Esophagus muscularis mucosa (tissue), 4 donors: ENCODE data around the gene APLNR. TPM values are rescaled to one million over a fixed set of nuclear protein-coding genes. Genes with fewer than 3 reads are reported as not detected.

ENCODE experiments used
- DNase-seq: peaks from one replicate; pipeline ENCODE4 v3.0.0-alpha.2; 2017; ENCODE audit errors: extremely low spot score
- H3K27ac ChIP-seq, 4 donors: fragments of 200-600 bp; sonication (generic); replicated peaks in 1 of 4; 1 replicate in 3 of 4; 2 replicates in 1 of 4; pipeline ENCODE4 v1.5.1; 2016 to 2019; ENCODE audit warnings: mild to moderate bottlenecking in 1 of 4
- H3K27me3 ChIP-seq, 4 donors: fragments of 200-600 bp; sonication (generic); one replicate each; pipeline versions ENCODE4 v1.5.1 to v1.6.0; 2016 to 2019
- H3K36me3 ChIP-seq, 4 donors: fragments of 200-600 bp; sonication (generic); one replicate each; pipeline ENCODE4 v1.5.1; 2016 to 2019
- H3K4me1 ChIP-seq, 4 donors: fragments of 200-600 bp; sonication (generic); one replicate each; pipeline ENCODE4 v1.5.1; 2016 to 2019
- H3K4me3 ChIP-seq, 4 donors: fragments of 200-600 bp; sonication (generic); 1 replicate in 2 of 4; 2 replicates in 2 of 4; pipeline ENCODE4 v1.5.1; 2016 to 2019; ENCODE audit warnings: mild to moderate bottlenecking in 4 of 4, moderate library complexity in 1 of 4
- H3K9me3 ChIP-seq, 4 donors: fragments of 200-600 bp; sonication (generic); 1 replicate in 3 of 4; 2 replicates in 1 of 4; pipeline ENCODE4 v1.5.1; 2016 to 2019
- CTCF ChIP-seq, 3 experiments: fragments of 200-600 bp in 2 of 3; fragments of 450-650 bp in 1 of 3; sonication (generic) in 2 of 3; IDR thresholded peaks; one replicate each; pipeline ENCODE4 v1.5.1; 2017 to 2019; ENCODE audit warnings: antibody characterized with exemption in 3 of 3, mild to moderate bottlenecking in 2 of 3, moderate library complexity in 1 of 3
- EP300 ChIP-seq: sonication (generic); formaldehyde crosslinking; IDR thresholded peaks from one replicate; pipeline ENCODE4 v1.6.1; 2017; ENCODE audit warnings: antibody characterized with exemption
- POLR2A ChIP-seq: fragments of 450-650 bp; IDR thresholded peaks from one replicate; pipeline ENCODE4 v1.6.1; 2017; ENCODE audit warnings: antibody characterized with exemption, moderate library complexity, mild to moderate bottlenecking, low read depth
- POLR2AphosphoS5 ChIP-seq, 2 donors: sonication (generic); formaldehyde crosslinking; IDR thresholded peaks; one replicate each; pipeline ENCODE4 v1.6.1; 2017; ENCODE audit warnings: antibody characterized with exemption in 2 of 2
- WGBS: methylation state at CpG from one replicate; pipeline ENCODE4 v1.1.5; 2018; 5-methylcytosine and 5-hydroxymethylcytosine counted together
- intact Hi-C: fragments of 100-400 bp; cut with DNase I; formaldehyde crosslinking; loops from one replicate; pipeline ENCODE4 v1.15.1; 2023
- total RNA-seq, 4 donors: library from RNA; depleted of rRNA; stranded (reverse); fragments of >200 nt; gene quantifications; one replicate each; pipeline versions ENCODE4 v1.1.0 to v1.2.1, GENCODE V29; 2016

APLNR gene
- total RNA-seq, 4 donors from 2014 or later: 1.7 to 6.3 (median 3.8) TPM

- Histone ChIP-seq H3K4me1 (peaks cover 12 to 26% (median 22%) of the 10 kb centered on the region in 4 donors), H3K9me3 (no peaks in the 10 kb centered on the region), H3K27me3 (peaks cover 0 to 7% (median 0%) of the 10 kb centered on the region in 4 donors), H3K27ac (no peak overlapping the region), H3K4me3 (no peak overlapping the region), H3K36me3 (no peaks in the 10 kb centered on the region)
- no peak for TF ChIP-seq EP300
- TF ChIP-seq POLR2A: no peak
- no peak for TF ChIP-seq POLR2AphosphoS5 (IDR thresholded peaks at IDR 0.05)
- no peak for TF ChIP-seq CTCF (IDR thresholded peaks at IDR 0.05)
- no peak for DNase-seq
- 79% methylated on average over 4 of the region's 4 CpGs for WGBS
- intact Hi-C loops: no loop called here
These were observed 20.6 kb downstream of the APLNR start for GRCh38 chr11:57216463-57216862.

- Histone ChIP-seq H3K4me3 (no peak overlapping the region), H3K27me3 (peaks cover 0 to 7% (median 0%) of the 10 kb centered on the region in 4 donors), H3K36me3 (no peaks in the 10 kb centered on the region), H3K27ac (no peak overlapping the region), H3K9me3 (no peaks in the 10 kb centered on the region), H3K4me1 (peaks cover 12 to 24% (median 21%) of the 10 kb centered on the region in 4 donors)
- TF ChIP-seq POLR2AphosphoS5 (IDR thresholded peaks at IDR 0.05): no peak
- TF ChIP-seq EP300: no peak
- no peak for TF ChIP-seq CTCF (IDR thresholded peaks at IDR 0.05)
- TF ChIP-seq POLR2A: no peak
- 41% methylated on average over 3 of the region's 3 CpGs for WGBS
- no peak for DNase-seq
- intact Hi-C loops: no loop called here
These were observed 22.6 kb downstream of the APLNR start for GRCh38 chr11:57214494-57214893.

GRCh38 chr11:57214098-57214417, 23.0 kb downstream of the APLNR start:
- H3K27me3 ChIP-seq: peaks cover 0 to 7% (median 0%) of the 10 kb centered on the region in 4 donors
- H3K4me1 ChIP-seq: peaks cover 12 to 21% (median 18%) of the 10 kb centered on the region in 4 donors
- DNase-seq: no peak
- H3K27ac ChIP-seq: no peak overlapping the region
- H3K36me3 ChIP-seq: no peaks in the 10 kb centered on the region
- H3K9me3 ChIP-seq: no peaks in the 10 kb centered on the region
- intact Hi-C loops: no loop called here
- no peak overlapping the region for H3K4me3 ChIP-seq
- 58% methylated on average over 2 of the region's 2 CpGs for WGBS
- TF ChIP-seq POLR2AphosphoS5 (IDR thresholded peaks at IDR 0.05): no peak
- TF ChIP-seq EP300: no peak
- no peak for TF ChIP-seq CTCF (IDR thresholded peaks at IDR 0.05)
- no peak for TF ChIP-seq POLR2A

DNA sequence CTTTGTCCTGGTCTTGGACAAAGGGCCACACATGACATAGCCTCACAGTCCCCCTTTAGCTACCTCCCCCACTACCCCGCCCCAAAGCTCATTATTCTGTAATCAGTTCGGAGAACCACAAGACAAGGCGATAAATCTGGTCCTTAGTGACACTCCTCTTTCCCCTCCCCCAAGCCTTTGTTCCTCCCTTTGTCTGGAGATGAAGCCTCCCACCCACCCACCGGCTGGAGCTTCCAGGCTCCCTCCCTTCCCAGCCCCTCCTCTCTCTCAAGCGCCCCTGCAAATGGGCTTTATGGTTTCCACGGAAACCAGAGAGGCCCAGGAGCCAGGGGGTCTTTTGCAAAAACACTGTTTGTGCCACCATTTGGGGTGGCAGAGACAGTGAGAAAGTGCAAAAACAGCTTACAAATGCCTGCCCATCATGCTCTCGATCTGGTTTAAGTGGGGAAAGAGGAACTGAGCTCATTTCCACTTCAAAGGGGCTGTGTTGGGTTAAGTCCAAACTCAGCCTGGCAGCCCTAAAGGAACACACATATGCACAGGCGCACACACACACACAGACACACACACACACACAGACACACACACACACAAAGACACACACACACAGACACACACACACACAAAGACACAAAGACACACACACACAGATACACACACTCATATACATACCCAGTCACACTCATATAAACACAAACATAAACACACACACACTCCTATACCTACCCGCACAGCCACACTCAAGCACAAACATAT, 23.5 kb downstream of the APLNR start:
- no peaks in the 10 kb centered on the region for H3K9me3 ChIP-seq
- DNase-seq: no peak
- H3K4me1 ChIP-seq: peaks cover 12 to 21% (median 14%) of the 10 kb centered on the region in 4 donors
- H3K27me3 ChIP-seq: peaks cover 0 to 7% (median 0%) of the 10 kb centered on the region in 4 donors
- H3K4me3 ChIP-seq: no peak overlapping the region
- H3K36me3 ChIP-seq: no peaks in the 10 kb centered on the region
- peak overlapping the region in 2 of 4 donors; percentile 48 to 57 for H3K27ac ChIP-seq
- 42% methylated on average over 9 of the region's 9 CpGs for WGBS
- intact Hi-C loops: no loop called here
- TF ChIP-seq POLR2A (no peak), POLR2AphosphoS5 (IDR thresholded peaks at IDR 0.05) (no peak), CTCF (IDR thresholded peaks at IDR 0.05) (no peak)

DNA sequence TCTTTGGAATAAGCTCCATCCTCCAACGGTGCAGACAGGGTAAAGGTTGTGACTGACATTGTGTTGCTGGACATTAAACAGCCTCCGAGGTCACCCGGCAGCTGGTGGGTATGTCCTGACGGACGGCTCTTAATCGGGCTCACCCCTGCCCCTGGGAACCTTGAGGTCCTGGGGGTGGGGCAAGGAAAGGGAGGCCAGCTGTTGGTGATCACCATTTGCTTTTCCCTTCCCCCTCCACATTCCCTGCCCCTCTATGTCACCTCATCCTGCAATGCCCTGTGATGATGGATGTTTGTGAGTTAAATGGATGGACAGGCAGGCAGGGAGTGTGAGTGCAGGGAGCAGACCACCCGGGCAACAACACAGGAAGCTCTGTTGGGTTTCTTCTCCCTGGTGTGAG, 26.3 kb downstream of the APLNR start:
- intact Hi-C loops: no loop called here
- TF ChIP-seq CTCF (IDR thresholded peaks at IDR 0.05) (no peak), POLR2A (no peak), EP300 (no peak), POLR2AphosphoS5 (IDR thresholded peaks at IDR 0.05) (no peak)
- no peak for DNase-seq

More for the DNA sequence above, 26.3 kb downstream of the APLNR start:
- 39% methylated on average over 5 of the region's 7 CpGs for WGBS
- Histone ChIP-seq H3K9me3 (no peaks in the 10 kb centered on the region), H3K4me1 (peaks cover 12 to 23% (median 16%) of the 10 kb centered on the region in 4 donors), H3K4me3 (no peak overlapping the region), H3K27ac (no peak overlapping the region), H3K27me3 (peaks cover 0 to 6% (median under 1%) of the 10 kb centered on the region in 4 donors), H3K36me3 (no peaks in the 10 kb centered on the region)
